ENCODE measurements around the gene OR10G4.
"Not testable (repeated sequence)": the region's sequence is repeated elsewhere in the genome, so short reads cannot be mapped to it uniquely, and the experiment has no call there.

Gene OR10G4, protein sequence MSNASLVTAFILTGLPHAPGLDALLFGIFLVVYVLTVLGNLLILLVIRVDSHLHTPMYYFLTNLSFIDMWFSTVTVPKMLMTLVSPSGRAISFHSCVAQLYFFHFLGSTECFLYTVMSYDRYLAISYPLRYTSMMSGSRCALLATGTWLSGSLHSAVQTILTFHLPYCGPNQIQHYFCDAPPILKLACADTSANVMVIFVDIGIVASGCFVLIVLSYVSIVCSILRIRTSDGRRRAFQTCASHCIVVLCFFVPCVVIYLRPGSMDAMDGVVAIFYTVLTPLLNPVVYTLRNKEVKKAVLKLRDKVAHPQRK

GRCh38 chr11:124012697-124013096, at the start of gene OR10G4:
OR10G4 (plus strand) TSS chr11:124012997; CDS start chr11:124015575, 2,578 bp downstream.
- POLR2A ChIA-PET: no interaction called here
- CTCF ChIA-PET: no interaction called here
- TF ChIP-seq, protein P1, sequence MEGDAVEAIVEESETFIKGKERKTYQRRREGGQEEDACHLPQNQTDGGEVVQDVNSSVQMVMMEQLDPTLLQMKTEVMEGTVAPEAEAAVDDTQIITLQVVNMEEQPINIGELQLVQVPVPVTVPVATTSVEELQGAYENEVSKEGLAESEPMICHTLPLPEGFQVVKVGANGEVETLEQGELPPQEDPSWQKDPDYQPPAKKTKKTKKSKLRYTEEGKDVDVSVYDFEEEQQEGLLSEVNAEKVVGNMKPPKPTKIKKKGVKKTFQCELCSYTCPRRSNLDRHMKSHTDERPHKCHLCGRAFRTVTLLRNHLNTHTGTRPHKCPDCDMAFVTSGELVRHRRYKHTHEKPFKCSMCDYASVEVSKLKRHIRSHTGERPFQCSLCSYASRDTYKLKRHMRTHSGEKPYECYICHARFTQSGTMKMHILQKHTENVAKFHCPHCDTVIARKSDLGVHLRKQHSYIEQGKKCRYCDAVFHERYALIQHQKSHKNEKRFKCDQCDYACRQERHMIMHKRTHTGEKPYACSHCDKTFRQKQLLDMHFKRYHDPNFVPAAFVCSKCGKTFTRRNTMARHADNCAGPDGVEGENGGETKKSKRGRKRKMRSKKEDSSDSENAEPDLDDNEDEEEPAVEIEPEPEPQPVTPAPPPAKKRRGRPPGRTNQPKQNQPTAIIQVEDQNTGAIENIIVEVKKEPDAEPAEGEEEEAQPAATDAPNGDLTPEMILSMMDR (IDR thresholded peaks at IDR 0.05; ENCODE audit: control extremely low read depth, extremely low read depth, low read depth, missing control alignments): no peak
- no peak for DNase-seq (ENCODE audit: extremely low spot score)

- DNase-seq (ENCODE audit: extremely low spot score): no peak
- TF ChIP-seq, protein P1 (IDR thresholded peaks at IDR 0.05; ENCODE audit: control extremely low read depth, extremely low read depth, low read depth, missing control alignments): no peak
- CTCF ChIA-PET: no interaction called here
- POLR2A ChIA-PET: no interaction called here
Measured at GRCh38 chr11:123973816-123974215, 39.0 kb upstream of the OR10G4 start.

- CTCF ChIA-PET: interaction anchor here (1.2 kb wide), 1 partner anchor 13 kb away, joined by 3 read pairs; no protein-coding TSS in a partner anchor
Measured at GRCh38 chr11:123976770-123977560, 35.8 kb upstream of the OR10G4 start.

DNA sequence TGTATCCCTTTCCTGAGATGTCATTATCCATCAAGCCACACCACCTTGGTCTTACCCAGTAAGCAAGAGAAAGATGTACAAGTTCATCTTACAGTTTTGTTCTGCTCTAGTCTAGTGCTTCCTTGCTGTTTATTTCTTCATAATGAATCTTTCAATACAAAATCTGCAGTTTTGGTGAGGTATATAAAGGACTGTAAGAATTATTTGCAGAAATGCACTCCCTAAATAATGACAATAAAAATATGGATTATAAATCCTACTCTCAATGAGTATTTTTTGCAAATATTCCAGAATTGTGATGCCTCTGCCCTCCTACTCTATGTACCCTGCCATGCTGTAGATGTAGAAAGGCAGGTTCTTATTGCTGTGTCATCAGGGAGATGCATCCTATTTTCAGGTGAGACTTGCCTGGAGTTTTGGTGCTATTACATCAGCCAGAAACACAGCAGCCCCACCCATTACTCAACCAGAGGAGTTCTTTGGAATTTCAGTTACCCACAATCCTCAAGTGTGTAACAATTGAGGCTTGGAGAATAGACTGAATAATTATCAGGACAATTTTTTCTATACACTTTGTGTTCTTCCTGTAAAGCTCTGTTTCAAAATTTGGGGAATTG, 35.0 kb upstream of the OR10G4 start, which contains the start of gene OR10S1:
Gene OR10S1 (minus strand): TSS at position 51 of the 617 bp plus-strand sequence. CDS start 117 bp downstream, outside the sequence.
- TF ChIP-seq, protein P1 (IDR thresholded peaks at IDR 0.05; ENCODE audit: control extremely low read depth, extremely low read depth, low read depth, missing control alignments): no peak
- CTCF ChIA-PET: no interaction called here
- POLR2A ChIA-PET: no interaction called here
- DNase-seq (ENCODE audit: extremely low spot score): no peak

More at GRCh38 chr11:123976770-123977560, 35.8 kb upstream of the OR10G4 start:
- no peak for DNase-seq (ENCODE audit: extremely low spot score)
- POLR2A ChIA-PET: no interaction called here
- TF ChIP-seq, protein P1 (IDR thresholded peaks at IDR 0.05; ENCODE audit: control extremely low read depth, extremely low read depth, low read depth, missing control alignments): no peak

GRCh38 chr11:123979311-123979710, 33.5 kb upstream of the OR10G4 start:
- POLR2A ChIA-PET: no interaction called here
- DNase-seq (ENCODE audit: extremely low spot score): no peak
- TF ChIP-seq, protein P1 (IDR thresholded peaks at IDR 0.05; ENCODE audit: control extremely low read depth, extremely low read depth, low read depth, missing control alignments): no peak
- CTCF ChIA-PET: no interaction called here

GRCh38 chr11:123995119-123995518, 17.7 kb upstream of the OR10G4 start, which contains the start of gene OR10G6:
OR10G6 (minus strand) TSS chr11:123995161; CDS start chr11:123995161, 0 bp downstream.
- CTCF ChIA-PET: no interaction called here
- POLR2A ChIA-PET: no interaction called here
- TF ChIP-seq, protein P1 (IDR thresholded peaks at IDR 0.05; ENCODE audit: control extremely low read depth, extremely low read depth, low read depth, missing control alignments): no peak
- no peak for DNase-seq (ENCODE audit: extremely low spot score)

- POLR2A ChIA-PET; DNase-seq (ENCODE audit: extremely low spot score); CTCF ChIA-PET: not testable (repeated sequence)
Measured at GRCh38 chr11:124015837-124016236, 3.0 kb downstream of the OR10G4 start.

All from GM10248 (cell line).